ENCODE measurements around the gene SLC13A4.
A peak's percentile ranks its signal among the peaks of the same experiment; 100 is the strongest.

SLC13A4 gene

GRCh38 chr7:135712182-135712782 lies 15.7 kb downstream of the SLC13A4 start:
- no peak for DNase-seq (ENCODE audit: low read depth in 1 of 2, low spot score in 1 of 2)
- Histone ChIP-seq H3K27me3 (ENCODE audit: insufficient read depth, poor library complexity, severe bottlenecking) (no peaks in the 10 kb centered on the region), H3K27ac (replicated peaks) (no peak overlapping the region), H3K4me3 (replicated peaks; ENCODE audit: insufficient read depth, low read length) (no peak overlapping the region)
- TF ChIP-seq SPI1 (IDR thresholded peaks at IDR 0.05; ENCODE audit: borderline replicate concordance, low read depth): no peak
- TF ChIP-seq, protein P1, sequence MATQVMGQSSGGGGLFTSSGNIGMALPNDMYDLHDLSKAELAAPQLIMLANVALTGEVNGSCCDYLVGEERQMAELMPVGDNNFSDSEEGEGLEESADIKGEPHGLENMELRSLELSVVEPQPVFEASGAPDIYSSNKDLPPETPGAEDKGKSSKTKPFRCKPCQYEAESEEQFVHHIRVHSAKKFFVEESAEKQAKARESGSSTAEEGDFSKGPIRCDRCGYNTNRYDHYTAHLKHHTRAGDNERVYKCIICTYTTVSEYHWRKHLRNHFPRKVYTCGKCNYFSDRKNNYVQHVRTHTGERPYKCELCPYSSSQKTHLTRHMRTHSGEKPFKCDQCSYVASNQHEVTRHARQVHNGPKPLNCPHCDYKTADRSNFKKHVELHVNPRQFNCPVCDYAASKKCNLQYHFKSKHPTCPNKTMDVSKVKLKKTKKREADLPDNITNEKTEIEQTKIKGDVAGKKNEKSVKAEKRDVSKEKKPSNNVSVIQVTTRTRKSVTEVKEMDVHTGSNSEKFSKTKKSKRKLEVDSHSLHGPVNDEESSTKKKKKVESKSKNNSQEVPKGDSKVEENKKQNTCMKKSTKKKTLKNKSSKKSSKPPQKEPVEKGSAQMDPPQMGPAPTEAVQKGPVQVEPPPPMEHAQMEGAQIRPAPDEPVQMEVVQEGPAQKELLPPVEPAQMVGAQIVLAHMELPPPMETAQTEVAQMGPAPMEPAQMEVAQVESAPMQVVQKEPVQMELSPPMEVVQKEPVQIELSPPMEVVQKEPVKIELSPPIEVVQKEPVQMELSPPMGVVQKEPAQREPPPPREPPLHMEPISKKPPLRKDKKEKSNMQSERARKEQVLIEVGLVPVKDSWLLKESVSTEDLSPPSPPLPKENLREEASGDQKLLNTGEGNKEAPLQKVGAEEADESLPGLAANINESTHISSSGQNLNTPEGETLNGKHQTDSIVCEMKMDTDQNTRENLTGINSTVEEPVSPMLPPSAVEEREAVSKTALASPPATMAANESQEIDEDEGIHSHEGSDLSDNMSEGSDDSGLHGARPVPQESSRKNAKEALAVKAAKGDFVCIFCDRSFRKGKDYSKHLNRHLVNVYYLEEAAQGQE (IDR thresholded peaks at IDR 0.05; ENCODE audit: insufficient replicate concordance, low read depth): no peak
- TF ChIP-seq, protein P2, sequence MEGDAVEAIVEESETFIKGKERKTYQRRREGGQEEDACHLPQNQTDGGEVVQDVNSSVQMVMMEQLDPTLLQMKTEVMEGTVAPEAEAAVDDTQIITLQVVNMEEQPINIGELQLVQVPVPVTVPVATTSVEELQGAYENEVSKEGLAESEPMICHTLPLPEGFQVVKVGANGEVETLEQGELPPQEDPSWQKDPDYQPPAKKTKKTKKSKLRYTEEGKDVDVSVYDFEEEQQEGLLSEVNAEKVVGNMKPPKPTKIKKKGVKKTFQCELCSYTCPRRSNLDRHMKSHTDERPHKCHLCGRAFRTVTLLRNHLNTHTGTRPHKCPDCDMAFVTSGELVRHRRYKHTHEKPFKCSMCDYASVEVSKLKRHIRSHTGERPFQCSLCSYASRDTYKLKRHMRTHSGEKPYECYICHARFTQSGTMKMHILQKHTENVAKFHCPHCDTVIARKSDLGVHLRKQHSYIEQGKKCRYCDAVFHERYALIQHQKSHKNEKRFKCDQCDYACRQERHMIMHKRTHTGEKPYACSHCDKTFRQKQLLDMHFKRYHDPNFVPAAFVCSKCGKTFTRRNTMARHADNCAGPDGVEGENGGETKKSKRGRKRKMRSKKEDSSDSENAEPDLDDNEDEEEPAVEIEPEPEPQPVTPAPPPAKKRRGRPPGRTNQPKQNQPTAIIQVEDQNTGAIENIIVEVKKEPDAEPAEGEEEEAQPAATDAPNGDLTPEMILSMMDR (IDR thresholded peaks at IDR 0.05; ENCODE audit: insufficient read depth, low read length): no peak

DNA sequence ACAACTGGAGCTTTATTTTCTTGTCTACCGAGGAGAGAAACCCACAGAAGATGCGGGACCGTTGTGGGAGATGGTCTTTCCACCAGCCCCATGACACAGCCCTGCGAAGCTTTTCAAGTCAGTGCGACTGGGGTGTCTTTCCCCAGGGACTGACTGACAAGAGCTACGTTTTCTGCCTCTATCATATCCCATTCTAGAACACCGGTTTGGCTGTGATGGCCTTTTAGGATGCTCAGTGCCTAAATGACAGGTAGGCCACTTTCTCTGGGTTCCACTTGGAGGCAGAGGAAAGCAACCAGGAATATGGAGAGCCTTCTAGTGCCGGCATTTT lies 16.9 kb downstream of the SLC13A4 start:
- TF ChIP-seq, protein P2 (IDR thresholded peaks at IDR 0.05; ENCODE audit: insufficient read depth, low read length): no peak
- TF ChIP-seq GABPA (IDR thresholded peaks at IDR 0.05; ENCODE audit: low read depth): no peak
- TF ChIP-seq SPI1 (IDR thresholded peaks at IDR 0.05; ENCODE audit: borderline replicate concordance, low read depth): no peak
- no peak for TF ChIP-seq POLR2AphosphoS5 (IDR thresholded peaks at IDR 0.05; ENCODE audit: low read depth)
- Histone ChIP-seq H3K4me3 (replicated peaks; ENCODE audit: insufficient read depth, low read length) (no peak overlapping the region), H3K27ac (replicated peaks) (no peak overlapping the region), H3K27me3 (ENCODE audit: insufficient read depth, poor library complexity, severe bottlenecking) (no peaks in the 10 kb centered on the region)
- DNase-seq (ENCODE audit: low read depth in 1 of 2, low spot score in 1 of 2): no peak

DNA sequence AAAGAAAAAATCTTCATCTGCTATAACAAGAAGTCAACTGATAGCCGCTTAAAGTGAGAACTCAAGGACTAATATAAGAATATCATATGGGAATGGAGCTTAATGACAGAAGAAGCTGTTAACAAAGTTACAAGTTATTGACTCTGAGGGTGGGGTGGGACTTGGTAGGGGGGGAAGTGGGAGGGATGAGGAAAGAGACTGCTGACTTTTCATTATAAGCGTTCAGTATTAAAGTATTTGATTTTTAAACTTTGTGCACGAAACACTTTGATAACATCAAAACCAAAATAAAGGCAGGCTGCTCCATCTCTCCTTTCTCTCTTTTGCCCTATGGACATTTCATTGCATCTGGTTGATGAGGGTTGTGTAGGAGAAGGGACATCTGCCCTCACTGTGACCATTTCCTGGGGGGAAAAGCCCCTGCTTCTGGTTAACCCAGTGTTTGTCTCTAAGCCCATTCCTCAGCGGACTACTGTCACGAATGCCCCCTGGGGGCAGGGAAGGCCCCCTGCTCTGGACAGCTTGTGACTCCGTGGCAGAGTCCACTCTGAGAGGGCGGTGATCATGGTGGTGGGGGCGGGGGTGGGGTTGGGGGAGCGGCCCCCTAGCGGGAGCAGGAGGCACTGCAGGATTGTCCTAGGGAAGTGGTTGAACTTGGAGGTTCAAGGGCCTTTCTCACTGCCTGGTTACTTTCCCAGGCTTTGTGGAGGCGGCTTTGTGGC lies 17.4 kb downstream of the SLC13A4 start:
- no peak overlapping the region for H3K4me3 ChIP-seq (replicated peaks; ENCODE audit: insufficient read depth, low read length)
- H3K27ac ChIP-seq (replicated peaks): no peak overlapping the region
- TF ChIP-seq GABPA (IDR thresholded peaks at IDR 0.05; ENCODE audit: low read depth): no peak
- peak; percentile 10; the same call in 1 of the 2 replicates for TF ChIP-seq SPI1 (IDR thresholded peaks at IDR 0.05; ENCODE audit: borderline replicate concordance, low read depth)
- TF ChIP-seq, protein P1 (IDR thresholded peaks at IDR 0.05; ENCODE audit: insufficient replicate concordance, low read depth): no peak
- TF ChIP-seq, protein P2 (IDR thresholded peaks at IDR 0.05; ENCODE audit: insufficient read depth, low read length): peak; percentile 61
- no peak for TF ChIP-seq POLR2AphosphoS5 (IDR thresholded peaks at IDR 0.05; ENCODE audit: low read depth)
- H3K27me3 ChIP-seq (ENCODE audit: insufficient read depth, poor library complexity, severe bottlenecking): no peaks in the 10 kb centered on the region
- DNase-seq (ENCODE audit: low read depth in 1 of 2, low spot score in 1 of 2): no peak

Data from HL-60 (cell line).